Keratinocyte (primary cell): ENCODE measurements around the gene UBL5. TPM values are rescaled to one million over a fixed set of nuclear protein-coding genes. Genes with fewer than 3 reads are reported as not detected.

ENCODE experiments used
- DNase-seq: peaks from one replicate; pipeline ENCODE4 v3.0.0-alpha.2; 2011; ENCODE audit warnings: low read depth, missing footprints, low spot score
- FAIRE-seq: peaks from 2 replicates; lab custom pipeline; 2011; peaks lifted over from hg19 to GRCh38; lab: Jason Lieb, UNC
- H2AFZ ChIP-seq: 2 replicates; pipeline ENCODE4 v1.6.0; 2012; ENCODE audit warnings: low read length, control low read depth, inconsistent platforms; ENCODE audit not compliant: control insufficient read depth
- H3K27ac ChIP-seq: 2 replicates; pipeline ENCODE4 v1.5.1; 2011; ENCODE audit warnings: low read length; ENCODE audit not compliant: control insufficient read depth, insufficient read depth
- H3K27me3 ChIP-seq: 3 replicates; pipeline ENCODE4 v1.6.0; 2011; ENCODE audit warnings: low read length; ENCODE audit not compliant: control insufficient read depth, insufficient read depth; ENCODE audit errors: extremely low read depth
- H3K36me3 ChIP-seq, 2 experiments: 2 replicates in 1 of 2; 3 replicates in 1 of 2; pipeline ENCODE4 v1.5.1; 2011; ENCODE audit warnings: low read length in 2 of 2, mild to moderate bottlenecking in 1 of 2; ENCODE audit not compliant: control insufficient read depth in 2 of 2, insufficient read depth in 2 of 2; ENCODE audit errors: extremely low read depth in 1 of 2
- H3K4me1 ChIP-seq: 3 replicates; pipeline ENCODE4 v1.5.1; 2011; ENCODE audit warnings: low read length; ENCODE audit not compliant: control insufficient read depth, insufficient read depth; ENCODE audit errors: extremely low read depth
- H3K4me2 ChIP-seq: 3 replicates; pipeline ENCODE4 v1.6.0; 2011; ENCODE audit warnings: low read depth, low read length; ENCODE audit not compliant: control insufficient read depth, insufficient read depth; ENCODE audit errors: extremely low read depth
- H3K4me3 ChIP-seq, 3 experiments: fragments of 200-600 bp in 1 of 3; sonication (generic) in 1 of 3; 2 replicates in 2 of 3; 3 replicates in 1 of 3; pipeline ENCODE4 v1.5.1; 2011 to 2016; ENCODE audit warnings: low read length in 3 of 3, mild to moderate bottlenecking in 3 of 3, control low read depth in 2 of 3, inconsistent platforms in 1 of 3, low read depth in 1 of 3, mixed read lengths in 1 of 3, mixed run types in 1 of 3, moderate library complexity in 1 of 3; ENCODE audit not compliant: control insufficient read depth in 2 of 3, insufficient read depth in 2 of 3; ENCODE audit errors: extremely low read depth in 1 of 3
- H3K79me2 ChIP-seq: 2 replicates; pipeline ENCODE4 v1.6.0; 2012; ENCODE audit warnings: low read length; ENCODE audit not compliant: control insufficient read depth, insufficient read depth
- H3K9ac ChIP-seq: 3 replicates; pipeline ENCODE4 v1.6.0; 2011; ENCODE audit warnings: low read length; ENCODE audit not compliant: control insufficient read depth, insufficient read depth; ENCODE audit errors: extremely low read depth
- H3K9me1 ChIP-seq: 3 replicates; pipeline ENCODE4 v1.6.0; 2011; ENCODE audit warnings: low read length; ENCODE audit not compliant: control insufficient read depth, insufficient read depth; ENCODE audit errors: extremely low read depth
- H3K9me3 ChIP-seq: 2 replicates; pipeline ENCODE4 v1.5.1; 2012; ENCODE audit warnings: low read depth, low read length; ENCODE audit not compliant: control insufficient read depth
- H4K20me1 ChIP-seq: 3 replicates; pipeline ENCODE4 v1.6.0; 2011; ENCODE audit warnings: low read length; ENCODE audit not compliant: control insufficient read depth, insufficient read depth; ENCODE audit errors: extremely low read depth
- EZH2 ChIP-seq: IDR thresholded peaks from one replicate; pipeline ENCODE4 v1.6.1; 2012; ENCODE audit warnings: inconsistent platforms, mild to moderate bottlenecking, low read length, moderate library complexity
- dilution Hi-C: fragments of 300-500 bp; cut with MboI; formaldehyde crosslinking; loops from one replicate; pipeline ENCODE4 v1.7.0; 2020; ENCODE audit warnings: low sequenced_read_pairs; ENCODE audit not compliant: extremely low pct_ligation_motif_present
- polyA plus RNA-seq, 5 experiments: library from polyadenylated mRNA; depleted of rRNA in 3 of 5; stranded (reverse) in 3 of 5; stranded (forward) in 1 of 5; unstranded in 1 of 5; fragments of >200 nt; gene quantifications; 1 replicate in 1 of 5; 2 replicates in 3 of 5; 3 replicates in 1 of 5; pipeline versions ENCODE4 v1.2.1 to v1.2.3, GENCODE V29; 2011 to 2012; ENCODE audit warnings: missing spikeins in 2 of 5, low read depth in 1 of 5, low replicate concordance in 1 of 5
- TF ChIP-seq, protein P1 (sequence below), 3 experiments: IDR thresholded peaks in 1 of 3; conservative IDR thresholded peaks in 1 of 3; optimal IDR thresholded peaks in 1 of 3; 2 replicates in 2 of 3; 3 replicates in 1 of 3; pipeline versions ENCODE3 to v1.5.1; 2011; ENCODE audit warnings: low read length in 3 of 3, mild to moderate bottlenecking in 3 of 3, moderate library complexity in 2 of 3, control low read depth in 1 of 3, inconsistent platforms in 1 of 3; ENCODE audit not compliant: insufficient read depth in 2 of 3; ENCODE audit errors: extremely low read depth in 1 of 3

UBL5 gene
- polyA plus RNA-seq, 1 donor (not counting 4 experiments of a cell fraction or from before 2014, with no cell fraction given), result 995 TPM

DNA sequence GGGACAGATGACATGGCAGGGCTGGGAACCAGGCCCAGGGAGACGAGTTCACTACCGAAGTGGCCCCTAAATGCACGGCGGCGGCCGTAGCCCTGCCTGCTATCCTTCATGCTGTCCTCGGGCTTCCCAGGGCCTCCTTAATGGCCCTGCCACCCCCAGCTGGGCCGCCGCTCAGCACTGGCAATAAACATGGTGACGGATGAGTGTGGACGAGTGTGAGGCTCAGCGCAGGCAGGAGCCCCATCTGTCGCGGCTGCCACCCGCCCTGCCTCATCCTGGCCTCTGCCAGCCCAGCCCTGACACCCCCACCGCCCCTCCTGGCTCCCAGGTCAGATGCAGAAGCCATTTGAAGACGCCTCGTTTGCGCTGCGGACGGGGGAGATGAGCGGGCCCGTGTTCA, 21.0 kb downstream of the UBL5 start:
- Histone ChIP-seq H3K4me2 (no peak overlapping the region), H3K9me3 (no peaks in the 10 kb centered on the region), H4K20me1 (no peaks in the 10 kb centered on the region), H3K9me1 (no peaks in the 10 kb centered on the region), H2AFZ (no peak overlapping the region), H3K27ac (no peak overlapping the region), H3K36me3 (peaks cover 18 to 21% of the 10 kb centered on the region in 2 experiments), H3K4me3 (no peak overlapping the region), H3K27me3 (no peaks in the 10 kb centered on the region), H3K9ac (no peak overlapping the region), H3K4me1 (peaks cover 14% of the 10 kb centered on the region), H3K79me2 (peaks cover 3% of the 10 kb centered on the region)
- dilution Hi-C loops, result no loop called here
- FAIRE-seq, result no peak
- DNase-seq, result no peak
- TF ChIP-seq EZH2, result no peak
- TF ChIP-seq, protein P1, sequence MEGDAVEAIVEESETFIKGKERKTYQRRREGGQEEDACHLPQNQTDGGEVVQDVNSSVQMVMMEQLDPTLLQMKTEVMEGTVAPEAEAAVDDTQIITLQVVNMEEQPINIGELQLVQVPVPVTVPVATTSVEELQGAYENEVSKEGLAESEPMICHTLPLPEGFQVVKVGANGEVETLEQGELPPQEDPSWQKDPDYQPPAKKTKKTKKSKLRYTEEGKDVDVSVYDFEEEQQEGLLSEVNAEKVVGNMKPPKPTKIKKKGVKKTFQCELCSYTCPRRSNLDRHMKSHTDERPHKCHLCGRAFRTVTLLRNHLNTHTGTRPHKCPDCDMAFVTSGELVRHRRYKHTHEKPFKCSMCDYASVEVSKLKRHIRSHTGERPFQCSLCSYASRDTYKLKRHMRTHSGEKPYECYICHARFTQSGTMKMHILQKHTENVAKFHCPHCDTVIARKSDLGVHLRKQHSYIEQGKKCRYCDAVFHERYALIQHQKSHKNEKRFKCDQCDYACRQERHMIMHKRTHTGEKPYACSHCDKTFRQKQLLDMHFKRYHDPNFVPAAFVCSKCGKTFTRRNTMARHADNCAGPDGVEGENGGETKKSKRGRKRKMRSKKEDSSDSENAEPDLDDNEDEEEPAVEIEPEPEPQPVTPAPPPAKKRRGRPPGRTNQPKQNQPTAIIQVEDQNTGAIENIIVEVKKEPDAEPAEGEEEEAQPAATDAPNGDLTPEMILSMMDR (optimal IDR thresholded peaks at IDR 0.05 in 1 of 3, IDR thresholded peaks at IDR 0.05 in 1 of 3, conservative IDR thresholded peaks at IDR 0.05 in 1 of 3; ENCODE audit: extremely low read depth in 1 of 3, insufficient read depth in 2 of 3, low read length in 3 of 3), result no peak

DNA sequence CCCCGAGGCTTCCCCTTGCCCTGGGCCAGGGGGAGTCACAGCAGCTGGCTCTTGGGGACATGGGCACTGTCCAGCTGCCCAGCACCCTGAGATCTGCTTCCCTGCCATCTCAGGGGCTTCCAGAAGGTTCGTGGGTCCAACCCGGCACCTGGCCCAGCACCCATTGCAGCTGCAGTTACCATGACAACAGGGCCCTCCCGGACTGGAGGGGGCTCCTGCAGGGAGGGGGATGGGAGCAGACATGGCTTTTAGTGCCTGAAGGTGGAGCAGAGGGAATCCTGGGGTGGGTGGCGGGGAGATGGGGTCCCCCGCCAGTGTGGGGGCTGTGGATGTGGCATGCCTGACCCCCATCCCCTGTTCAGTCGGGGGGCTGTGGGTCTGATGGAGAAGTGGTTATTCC, 22.1 kb downstream of the UBL5 start:
- dilution Hi-C loops, result no loop called here
- H3K36me3 ChIP-seq, result peaks cover 14% of the 10 kb centered on the region in 2 experiments

More for the DNA sequence above, 22.1 kb downstream of the UBL5 start:
- TF ChIP-seq, protein P1 (optimal IDR thresholded peaks at IDR 0.05 in 1 of 3, IDR thresholded peaks at IDR 0.05 in 1 of 3, conservative IDR thresholded peaks at IDR 0.05 in 1 of 3; ENCODE audit: extremely low read depth in 1 of 3, insufficient read depth in 2 of 3, low read length in 3 of 3), result no peak
- TF ChIP-seq EZH2, result no peak
- H3K4me2 ChIP-seq, result no peak overlapping the region
- no peaks in the 10 kb centered on the region for H3K9me3 ChIP-seq
- H3K27me3 ChIP-seq, result no peaks in the 10 kb centered on the region
- H3K4me1 ChIP-seq, result peaks cover 14% of the 10 kb centered on the region
- H3K4me3 ChIP-seq, result no peak overlapping the region
- no peaks in the 10 kb centered on the region for H4K20me1 ChIP-seq
- H2AFZ ChIP-seq, result no peak overlapping the region
- H3K79me2 ChIP-seq, result peaks cover 3% of the 10 kb centered on the region
- DNase-seq (no peak), FAIRE-seq (no peak)
- H3K27ac ChIP-seq, result no peak overlapping the region
- H3K9me1 ChIP-seq, result no peaks in the 10 kb centered on the region
- H3K9ac ChIP-seq, result no peak overlapping the region
